Measurements from ENCODE around the gene TSPAN14.

DNA sequence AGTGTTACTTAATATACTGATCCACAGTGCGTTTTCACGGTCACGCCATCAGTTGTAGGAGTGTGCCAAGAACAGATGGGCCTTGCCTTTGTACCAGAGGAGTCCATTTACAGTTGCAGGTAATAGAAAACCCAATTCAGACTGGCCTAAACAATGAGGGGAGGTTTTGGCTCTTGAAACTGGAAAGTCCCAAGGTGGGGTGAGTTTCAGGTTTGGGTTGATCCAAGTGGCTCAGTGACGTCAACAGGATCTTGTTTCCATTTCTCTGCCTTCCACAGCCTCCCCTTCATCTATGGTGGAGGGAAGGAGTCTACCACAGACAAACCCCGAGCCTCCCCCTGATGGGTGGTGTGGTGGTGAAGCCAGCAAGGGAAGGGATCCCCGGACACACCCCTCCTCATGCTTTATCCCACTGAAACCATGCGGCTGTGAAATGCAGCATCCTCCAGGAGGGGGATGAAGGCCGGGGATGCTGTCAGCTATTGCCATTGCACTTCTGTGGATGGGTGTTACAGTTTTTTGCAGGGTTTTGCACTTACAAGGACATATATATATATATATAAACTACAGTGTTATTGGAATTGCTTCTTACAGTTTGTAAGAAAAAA is 68.8 kb downstream of the TSPAN14 start:
- TF ChIP-seq, protein P1, sequence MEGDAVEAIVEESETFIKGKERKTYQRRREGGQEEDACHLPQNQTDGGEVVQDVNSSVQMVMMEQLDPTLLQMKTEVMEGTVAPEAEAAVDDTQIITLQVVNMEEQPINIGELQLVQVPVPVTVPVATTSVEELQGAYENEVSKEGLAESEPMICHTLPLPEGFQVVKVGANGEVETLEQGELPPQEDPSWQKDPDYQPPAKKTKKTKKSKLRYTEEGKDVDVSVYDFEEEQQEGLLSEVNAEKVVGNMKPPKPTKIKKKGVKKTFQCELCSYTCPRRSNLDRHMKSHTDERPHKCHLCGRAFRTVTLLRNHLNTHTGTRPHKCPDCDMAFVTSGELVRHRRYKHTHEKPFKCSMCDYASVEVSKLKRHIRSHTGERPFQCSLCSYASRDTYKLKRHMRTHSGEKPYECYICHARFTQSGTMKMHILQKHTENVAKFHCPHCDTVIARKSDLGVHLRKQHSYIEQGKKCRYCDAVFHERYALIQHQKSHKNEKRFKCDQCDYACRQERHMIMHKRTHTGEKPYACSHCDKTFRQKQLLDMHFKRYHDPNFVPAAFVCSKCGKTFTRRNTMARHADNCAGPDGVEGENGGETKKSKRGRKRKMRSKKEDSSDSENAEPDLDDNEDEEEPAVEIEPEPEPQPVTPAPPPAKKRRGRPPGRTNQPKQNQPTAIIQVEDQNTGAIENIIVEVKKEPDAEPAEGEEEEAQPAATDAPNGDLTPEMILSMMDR (IDR thresholded peaks at IDR 0.05; ENCODE audit: low read depth, low read length, missing input control), result no peak
- TF ChIP-seq YY1 (IDR thresholded peaks at IDR 0.05), result no peak
- no peak for TF ChIP-seq SP1 (IDR thresholded peaks at IDR 0.05)
- TF ChIP-seq JUND (IDR thresholded peaks at IDR 0.05), result no peak
- TF ChIP-seq REST (IDR thresholded peaks at IDR 0.05), result no peak
- TF ChIP-seq, protein P2, sequence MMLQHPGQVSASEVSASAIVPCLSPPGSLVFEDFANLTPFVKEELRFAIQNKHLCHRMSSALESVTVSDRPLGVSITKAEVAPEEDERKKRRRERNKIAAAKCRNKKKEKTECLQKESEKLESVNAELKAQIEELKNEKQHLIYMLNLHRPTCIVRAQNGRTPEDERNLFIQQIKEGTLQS (IDR thresholded peaks at IDR 0.05), result no peak
- TF ChIP-seq RAD21 (IDR thresholded peaks at IDR 0.05), result no peak
- TF ChIP-seq TAF1 (conservative IDR thresholded peaks at IDR 0.05), result no peak
